Kidney (tissue), 14 donors: ENCODE results near the gene TAX1BP3. TPM values are rescaled to one million over a fixed set of nuclear protein-coding genes. Genes with fewer than 3 reads are reported as not detected.

Experiments used
- DNase-seq, 5 donors: peaks; one replicate each; pipeline ENCODE4 v3.0.0-alpha.2; 2013 to 2020
- FAIRE-seq: peaks from 2 replicates; lab custom pipeline; 2012; peaks lifted over from hg19 to GRCh38; lab: Jason Lieb, UNC
- H3K27ac ChIP-seq, 2 donors: one replicate each; pipeline ENCODE4 v1.7.0; 2013; ENCODE audit warnings: low read depth in 2 of 2, low read length in 2 of 2, inconsistent platforms in 1 of 2
- H3K27me3 ChIP-seq: one replicate; pipeline ENCODE4 v1.7.1; 2013; ENCODE audit warnings: low read length, inconsistent platforms; ENCODE audit not compliant: control insufficient read depth, insufficient read depth
- H3K36me3 ChIP-seq, 3 donors: one replicate each; pipeline versions ENCODE4 v1.7.0 to v1.7.1; 2013; ENCODE audit warnings: low read length in 3 of 3, control low read depth in 1 of 3, inconsistent platforms in 1 of 3; ENCODE audit not compliant: insufficient read depth in 3 of 3, control insufficient read depth in 2 of 3
- H3K4me1 ChIP-seq, 3 donors: one replicate each; pipeline versions ENCODE4 v1.7.0 to v1.7.1; 2013; ENCODE audit warnings: low read length in 3 of 3, inconsistent platforms in 1 of 3, low read depth in 1 of 3; ENCODE audit not compliant: control insufficient read depth in 2 of 3, insufficient read depth in 2 of 3
- H3K4me3 ChIP-seq, 3 donors: one replicate each; pipeline versions ENCODE4 v1.7.0 to v1.8.1; 2013; ENCODE audit warnings: low read length in 3 of 3, control low read depth in 1 of 3, inconsistent platforms in 1 of 3
- H3K9ac ChIP-seq, 3 donors: one replicate each; pipeline versions ENCODE4 v1.7.0 to v1.7.1; 2013; ENCODE audit warnings: low read length in 3 of 3, control low read depth in 1 of 3, inconsistent platforms in 1 of 3
- H3K9me3 ChIP-seq, 3 donors: one replicate each; pipeline versions ENCODE4 v1.7.0 to v1.7.1; 2013; ENCODE audit warnings: low read length in 3 of 3, control low read depth in 1 of 3, inconsistent platforms in 1 of 3; ENCODE audit not compliant: control insufficient read depth in 2 of 3, insufficient read depth in 1 of 3
- intact Hi-C: fragments of 100-400 bp; cut with DNase I; formaldehyde crosslinking; loops from one replicate; pipeline ENCODE4 v1.11.1; 2022
- polyA plus RNA-seq: library from polyadenylated mRNA; stranded (reverse); fragments of 350-450 nt; fragmentation: Illumina TruSeq; extraction: RNeasy Lipid Tissue Mini Kit (QIAGEN cat#74804); gene quantifications from one replicate; pipeline ENCODE4 v1.2.3, GENCODE V29; 2014; ENCODE audit warnings: low read depth, low replicate concordance; ENCODE audit not compliant: insufficient read depth
- total RNA-seq: library from RNA; stranded (reverse); fragmentation: NEBNext Ultra II Directional; extraction: Animal tissue kit (Norgen Biotek cat#: 25700); gene quantifications from one replicate; pipeline ENCODE4 v1.2.1, GENCODE V29; 2021
- TF ChIP-seq, protein P1 (sequence below): IDR thresholded peaks from 3 replicates; pipeline ENCODE4 v1.5.1; 2012; ENCODE audit warnings: mild to moderate bottlenecking, moderate library complexity, borderline replicate concordance; ENCODE audit not compliant: insufficient read depth; ENCODE audit errors: extremely low read depth
- donor health status: control.
- donor health status: control.
- donor health status: control.
- donor health status: control.
- donor health status: control.
- donor health status: DM: yes; HTN: yes; CAD: no.
- donor health status: Normal renal cell carcinoma (clear cell type).

TAX1BP3 gene
- total and polyA plus RNA-seq, 2 donors from 2014 or later: 128 to 158 TPM

DNA sequence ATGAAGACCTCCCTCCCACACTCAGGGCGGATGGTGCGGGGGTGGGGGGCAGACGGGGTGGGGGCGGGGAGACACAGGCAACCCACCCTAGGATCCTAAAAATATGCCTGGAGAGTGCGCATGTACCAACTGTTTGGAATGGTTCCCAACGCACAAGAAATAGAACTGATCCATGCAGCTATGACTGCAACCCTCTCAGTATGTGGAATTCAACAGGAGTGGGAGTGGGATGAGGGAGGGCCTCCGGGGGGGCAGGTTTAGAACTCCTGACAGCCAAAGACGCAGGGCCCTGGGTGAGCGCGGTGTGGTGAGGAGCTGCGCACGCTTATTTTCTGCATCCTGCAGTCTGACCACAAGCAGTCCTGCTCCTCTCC, 28.7 kb upstream of the TAX1BP3 start:
- H3K4me1 ChIP-seq: peaks cover 0 to 3% (median 0%) of the 10 kb centered on the region in 3 donors
- TF ChIP-seq, protein P1, sequence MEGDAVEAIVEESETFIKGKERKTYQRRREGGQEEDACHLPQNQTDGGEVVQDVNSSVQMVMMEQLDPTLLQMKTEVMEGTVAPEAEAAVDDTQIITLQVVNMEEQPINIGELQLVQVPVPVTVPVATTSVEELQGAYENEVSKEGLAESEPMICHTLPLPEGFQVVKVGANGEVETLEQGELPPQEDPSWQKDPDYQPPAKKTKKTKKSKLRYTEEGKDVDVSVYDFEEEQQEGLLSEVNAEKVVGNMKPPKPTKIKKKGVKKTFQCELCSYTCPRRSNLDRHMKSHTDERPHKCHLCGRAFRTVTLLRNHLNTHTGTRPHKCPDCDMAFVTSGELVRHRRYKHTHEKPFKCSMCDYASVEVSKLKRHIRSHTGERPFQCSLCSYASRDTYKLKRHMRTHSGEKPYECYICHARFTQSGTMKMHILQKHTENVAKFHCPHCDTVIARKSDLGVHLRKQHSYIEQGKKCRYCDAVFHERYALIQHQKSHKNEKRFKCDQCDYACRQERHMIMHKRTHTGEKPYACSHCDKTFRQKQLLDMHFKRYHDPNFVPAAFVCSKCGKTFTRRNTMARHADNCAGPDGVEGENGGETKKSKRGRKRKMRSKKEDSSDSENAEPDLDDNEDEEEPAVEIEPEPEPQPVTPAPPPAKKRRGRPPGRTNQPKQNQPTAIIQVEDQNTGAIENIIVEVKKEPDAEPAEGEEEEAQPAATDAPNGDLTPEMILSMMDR: no peak
- DNase-seq: no peak
- intact Hi-C loops: no loop called here
- H3K27ac ChIP-seq: no peak overlapping the region
- FAIRE-seq: no peak
- H3K36me3 ChIP-seq: no peaks in the 10 kb centered on the region
- no peak overlapping the region for H3K4me3 ChIP-seq
- no peak overlapping the region for H3K9ac ChIP-seq
- no peaks in the 10 kb centered on the region for H3K27me3 ChIP-seq
- peaks cover 0 to 3% (median 0%) of the 10 kb centered on the region in 3 donors for H3K9me3 ChIP-seq

DNA sequence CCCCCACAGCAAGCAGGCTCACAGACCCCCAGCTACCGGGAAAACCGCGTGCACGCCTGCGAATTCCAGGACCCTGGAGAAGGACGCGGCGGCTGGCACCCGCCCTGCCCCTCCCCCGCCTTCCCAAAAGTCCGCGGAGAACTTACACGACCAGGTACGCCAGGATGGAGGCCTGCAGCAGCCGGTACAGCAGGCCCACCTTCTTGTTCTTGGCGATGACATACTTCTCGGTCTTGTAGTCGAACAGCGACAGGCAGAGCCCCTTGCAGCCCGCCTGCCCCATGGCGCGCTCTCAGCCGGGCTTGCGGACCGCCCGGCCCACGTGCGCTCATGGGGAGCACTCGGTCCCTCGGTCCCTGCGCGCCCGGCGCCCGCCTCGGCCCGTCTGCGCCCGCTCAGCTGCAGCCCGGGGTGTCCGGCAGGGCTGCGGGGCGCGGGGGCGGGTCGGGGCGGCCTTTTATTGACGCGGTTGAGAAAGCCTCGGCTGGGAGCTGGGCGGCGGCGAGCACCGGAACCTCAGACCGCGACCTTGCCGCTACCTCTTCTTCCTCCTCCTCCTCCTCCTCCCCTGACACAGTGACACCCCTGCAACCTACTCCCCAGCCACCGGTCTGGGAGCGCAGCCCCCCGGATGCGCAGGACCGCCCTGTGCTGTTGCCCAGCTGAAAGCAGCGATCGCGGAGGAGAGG, 27.5 kb upstream of the TAX1BP3 start, which contains the start of gene P2RX5:
P2RX5 (minus strand) TSS at position 433 of the 689 bp plus-strand sequence; CDS start at position 283, 150 bp downstream.
- Histone ChIP-seq H3K36me3 (no peaks in the 10 kb centered on the region), H3K9me3 (peaks cover 0 to 3% (median 0%) of the 10 kb centered on the region in 3 donors), H3K27ac (no peak within 1 kb of the TSS), H3K4me1 (peaks cover 0 to 3% (median 0%) of the 10 kb centered on the region in 3 donors), H3K9ac (no peak within 1 kb of the TSS), H3K4me3 (peak within 1 kb of the TSS in 2 of 3 donors; percentile 36 to 41), H3K27me3 (no peaks in the 10 kb centered on the region)
- intact Hi-C loops: no loop called here
- TF ChIP-seq, protein P1: no peak
- DNase-seq: peak in 4 of 5 donors; percentile 57 to 69 (median 62)
- FAIRE-seq: no peak

DNA sequence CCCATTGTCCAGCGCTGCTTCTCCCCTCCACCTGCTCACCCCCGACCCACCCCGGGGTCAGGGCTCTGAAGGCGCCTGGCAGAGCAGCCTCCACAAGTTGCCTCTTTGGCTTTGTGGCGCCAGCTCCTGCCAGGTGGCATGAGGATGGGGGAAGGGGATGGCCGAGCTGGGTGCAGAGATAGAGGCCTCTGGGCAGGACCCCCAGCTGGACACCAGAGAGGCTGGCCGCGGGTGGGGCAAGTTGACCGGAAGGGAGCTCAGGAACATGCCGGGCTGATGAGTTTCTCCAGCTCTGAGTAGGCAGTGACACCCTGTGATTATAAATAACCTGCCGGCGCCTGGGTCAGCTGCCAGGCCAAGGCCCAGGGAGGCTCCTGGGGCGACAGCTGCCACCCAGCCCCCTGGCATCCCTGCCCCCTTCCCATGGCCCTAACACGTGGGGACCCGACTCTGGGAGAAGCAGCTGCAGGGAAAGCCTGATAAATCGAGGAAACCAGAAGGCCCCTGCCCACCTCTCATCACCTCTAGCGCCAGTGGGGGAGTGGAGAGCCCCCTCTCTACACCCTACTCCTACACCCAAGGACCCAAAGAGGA, 26.8 kb upstream of the TAX1BP3 start:
- Histone ChIP-seq H3K9ac (no peak overlapping the region), H3K4me3 (peak overlapping the region in 1 of 3 donors; percentile 24), H3K27me3 (no peaks in the 10 kb centered on the region), H3K4me1 (peaks cover 0 to 3% (median 0%) of the 10 kb centered on the region in 3 donors), H3K36me3 (no peaks in the 10 kb centered on the region), H3K9me3 (peaks cover 0 to 3% (median 0%) of the 10 kb centered on the region in 3 donors), H3K27ac (no peak overlapping the region)
- FAIRE-seq (no peak), DNase-seq (no peak)
- TF ChIP-seq, protein P1: no peak
- intact Hi-C loops: no loop called here
